ENCODE results near the gene MED27.

MED27 gene, protein sequence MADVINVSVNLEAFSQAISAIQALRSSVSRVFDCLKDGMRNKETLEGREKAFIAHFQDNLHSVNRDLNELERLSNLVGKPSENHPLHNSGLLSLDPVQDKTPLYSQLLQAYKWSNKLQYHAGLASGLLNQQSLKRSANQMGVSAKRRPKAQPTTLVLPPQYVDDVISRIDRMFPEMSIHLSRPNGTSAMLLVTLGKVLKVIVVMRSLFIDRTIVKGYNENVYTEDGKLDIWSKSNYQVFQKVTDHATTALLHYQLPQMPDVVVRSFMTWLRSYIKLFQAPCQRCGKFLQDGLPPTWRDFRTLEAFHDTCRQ

DNA sequence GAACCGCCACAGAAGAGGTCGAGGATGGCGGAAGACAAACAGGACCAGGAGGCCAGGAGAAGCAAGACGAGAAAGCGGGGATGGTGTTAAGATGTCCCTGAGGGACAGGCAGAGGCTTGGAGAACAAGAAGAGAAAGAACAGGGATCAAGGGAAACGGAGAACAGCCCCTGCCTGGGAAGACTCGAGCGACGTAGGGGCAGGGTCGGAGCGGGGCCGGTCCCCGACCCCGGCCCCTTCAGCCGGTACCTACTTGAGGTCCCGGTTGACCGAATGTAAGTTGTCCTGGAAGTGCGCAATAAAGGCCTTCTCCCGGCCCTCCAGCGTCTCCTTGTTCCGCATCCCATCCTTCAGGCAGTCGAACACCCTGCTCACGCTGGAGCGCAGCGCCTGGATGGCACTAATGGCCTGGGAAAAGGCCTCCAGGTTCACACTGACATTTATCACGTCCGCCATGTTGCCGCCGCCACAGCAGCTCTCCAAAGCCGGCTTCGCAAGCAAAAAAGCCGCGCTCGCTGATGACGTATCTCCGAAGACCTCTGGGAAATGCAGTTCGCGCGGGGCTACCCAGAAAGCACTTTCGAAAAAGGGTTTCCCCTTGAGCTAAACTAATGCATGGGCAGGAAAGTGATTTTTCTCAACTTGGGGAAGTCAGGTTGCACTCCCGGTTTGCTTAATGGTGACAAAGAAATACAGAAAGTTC is at the start of gene MED27:
TSS of gene MED27 (minus strand) at position 477 of the 701 bp plus-strand sequence. CDS start at position 454, 23 bp downstream.
- DNase-seq (ENCODE audit: low read depth in 2 of 2, low spot score in 1 of 2): peak; percentile 87 to 93

DNA sequence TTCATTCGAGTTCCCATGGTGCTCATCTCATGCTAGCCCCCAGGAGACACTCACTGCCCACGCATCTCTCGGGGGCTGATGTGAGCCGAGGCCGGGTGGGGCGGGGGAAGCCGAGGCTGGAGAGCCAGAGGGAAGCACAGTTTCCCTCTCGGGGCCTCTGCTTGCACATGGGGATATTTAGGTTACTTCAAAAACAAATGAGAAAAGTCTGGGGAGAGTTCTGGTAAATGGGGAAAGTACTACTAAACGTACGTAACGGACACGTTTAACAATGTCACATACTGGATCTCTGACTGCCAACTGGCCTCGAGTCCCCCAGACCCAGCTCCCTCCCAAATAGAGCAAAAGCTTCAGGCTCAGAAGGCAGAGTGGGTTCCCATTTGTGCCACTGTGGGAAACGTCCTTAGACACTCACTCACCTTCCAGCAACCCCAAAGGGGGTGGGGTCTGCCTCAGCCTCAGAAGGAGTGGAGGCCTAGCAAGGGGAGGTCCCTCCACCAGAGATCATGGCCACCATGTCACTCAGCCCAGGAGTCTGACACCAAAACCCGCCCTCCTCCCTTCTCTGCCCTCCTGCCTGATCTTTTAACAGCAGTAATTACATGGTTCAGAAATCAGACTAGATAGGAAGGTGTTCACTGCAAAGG is 48.3 kb upstream of the MED27 start:
- DNase-seq (ENCODE audit: low read depth in 2 of 2, low spot score in 1 of 2): no peak

DNA sequence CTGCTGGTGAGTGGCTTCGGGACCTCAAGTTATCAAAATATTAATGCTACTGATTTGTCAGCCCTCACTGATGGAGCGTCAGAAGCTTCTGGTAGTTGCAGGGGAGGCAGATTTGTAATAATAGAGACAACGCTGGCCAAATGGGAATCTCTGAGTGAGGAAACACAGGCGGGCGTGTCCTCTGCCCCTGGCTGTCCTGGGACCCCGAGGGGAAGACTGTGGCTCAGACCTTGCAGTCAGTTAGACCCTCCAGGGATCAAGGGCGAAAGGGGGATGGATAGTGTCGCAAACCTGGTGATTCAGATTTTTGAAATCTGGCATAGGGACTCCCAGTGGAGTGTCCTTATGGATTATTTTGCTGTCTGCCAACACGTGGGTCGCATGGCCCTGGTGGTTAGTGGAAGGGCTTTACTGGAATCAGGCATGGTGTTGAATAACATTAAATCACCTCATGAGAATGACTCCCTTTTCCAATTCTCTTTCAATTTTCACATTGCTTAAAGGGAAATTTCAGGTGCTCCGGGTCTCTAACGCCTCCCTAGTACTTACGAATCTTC is 47.1 kb upstream of the MED27 start:
- no peak for DNase-seq (ENCODE audit: low read depth in 2 of 2, low spot score in 1 of 2)

DNA sequence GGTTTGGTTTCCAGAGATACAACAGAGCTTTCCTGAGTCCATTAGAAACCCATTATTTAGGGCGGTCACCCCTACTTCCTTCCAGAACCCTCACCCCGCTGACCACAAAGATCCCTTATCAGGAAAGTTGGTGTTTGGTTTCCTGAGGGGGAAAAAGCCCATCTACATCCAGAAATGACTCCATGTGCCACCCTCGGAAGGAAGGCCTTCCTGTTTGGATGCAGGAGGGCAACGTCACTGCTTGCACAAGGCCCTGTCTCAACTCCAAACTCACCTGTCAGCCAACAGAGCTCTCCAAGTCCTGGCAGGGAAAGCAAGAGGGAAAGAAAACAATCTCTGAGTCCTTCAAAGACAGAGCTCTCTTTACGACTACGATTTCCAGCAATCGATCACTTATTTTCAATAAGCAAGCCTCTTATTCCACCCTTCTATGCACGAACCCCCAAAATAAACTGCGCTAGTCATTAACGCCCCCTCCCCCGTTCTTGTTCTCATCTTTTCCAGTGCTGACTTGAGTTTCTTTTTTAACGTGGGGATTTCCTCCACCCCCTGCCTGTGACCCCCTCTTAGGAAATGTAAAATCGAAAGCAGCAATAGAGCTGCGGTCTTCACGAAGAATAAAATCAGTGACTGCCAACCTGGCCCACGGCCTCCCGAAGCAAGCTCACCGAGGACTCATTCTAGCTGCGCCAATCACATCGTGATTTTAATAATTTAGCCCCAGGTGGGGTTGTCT is 46.4 kb upstream of the MED27 start:
- DNase-seq (ENCODE audit: low read depth in 2 of 2, low spot score in 1 of 2): no peak

DNA sequence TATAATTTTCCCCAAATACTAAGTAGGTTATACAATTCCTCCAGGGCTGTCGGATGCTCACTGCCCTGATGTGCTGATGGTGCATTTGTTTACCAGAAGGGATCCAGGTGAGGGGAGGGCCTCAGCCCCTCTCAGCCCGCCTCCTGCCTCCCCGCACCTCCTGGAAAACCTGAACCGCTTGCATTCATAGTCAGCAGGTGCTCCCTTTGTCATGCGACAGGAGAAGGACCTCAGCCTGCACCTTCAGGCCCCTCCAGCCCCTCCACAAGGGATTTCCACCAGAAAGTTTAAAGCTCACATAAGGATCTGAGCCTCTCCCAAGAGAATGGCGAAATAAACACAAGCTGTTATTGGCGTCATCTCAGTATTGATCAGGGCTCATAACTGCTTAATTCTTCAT is 45.7 kb upstream of the MED27 start:
- no peak for DNase-seq (ENCODE audit: low read depth in 2 of 2, low spot score in 1 of 2)

DNA sequence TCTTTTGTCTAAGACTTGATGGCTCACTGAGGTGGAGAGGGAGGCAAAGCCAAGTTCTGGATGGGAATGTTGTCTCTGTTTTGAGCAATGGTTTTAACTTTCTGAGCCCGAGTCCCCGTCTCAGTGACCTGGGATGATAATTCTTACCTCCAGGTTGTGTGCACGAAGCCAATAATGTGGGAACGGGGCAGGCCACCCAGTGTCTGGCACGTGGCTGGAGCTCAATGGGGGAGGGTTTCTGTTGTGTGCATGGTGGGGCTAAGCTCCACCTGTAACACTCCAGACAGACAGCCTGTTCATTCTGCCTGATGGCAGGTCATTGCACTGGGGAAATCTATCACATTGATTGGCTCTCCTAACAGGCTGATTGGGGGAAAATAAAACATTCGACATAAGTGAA is 45.1 kb upstream of the MED27 start:
- no peak for DNase-seq (ENCODE audit: low read depth in 2 of 2, low spot score in 1 of 2)

DNA sequence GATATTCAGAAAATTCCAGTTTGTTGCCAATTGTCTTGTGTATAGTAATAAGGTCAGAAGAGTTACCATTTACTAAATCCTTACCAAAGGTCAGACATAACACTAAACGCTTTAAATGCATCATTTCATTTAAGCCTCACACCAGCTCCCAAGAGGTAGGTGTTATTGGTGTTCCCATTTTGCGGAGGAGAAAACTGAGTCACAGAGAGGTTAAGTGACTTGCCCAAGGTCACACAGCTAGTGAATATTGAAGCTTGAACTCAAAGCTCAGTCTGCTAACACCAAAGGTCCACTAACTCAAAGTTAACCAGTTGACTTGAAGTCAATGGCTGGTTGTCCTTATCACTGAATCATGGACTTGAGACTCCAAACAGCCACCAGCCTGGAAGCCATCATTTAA is 41.4 kb upstream of the MED27 start:
- DNase-seq (ENCODE audit: low read depth in 2 of 2, low spot score in 1 of 2): no peak

DNA sequence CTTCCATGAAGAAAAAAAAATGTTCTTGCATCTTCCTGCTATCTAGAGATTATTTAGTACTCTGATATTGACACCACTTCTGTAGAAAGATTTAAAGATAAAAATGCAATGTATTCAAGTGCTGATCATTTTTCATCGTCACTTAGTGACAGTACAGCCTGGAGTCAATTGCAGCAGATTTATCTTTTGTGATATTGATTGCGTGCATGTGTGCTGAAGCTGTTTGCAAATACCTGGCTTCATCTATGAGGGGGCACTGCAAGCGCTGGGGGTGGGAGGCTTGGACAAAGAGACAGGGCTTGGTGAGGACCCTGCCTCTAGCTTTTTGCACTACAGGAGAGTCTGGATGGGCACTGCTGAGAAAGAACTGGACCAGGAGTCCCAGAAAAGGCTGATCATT is 38.0 kb upstream of the MED27 start:
- DNase-seq (ENCODE audit: low read depth in 2 of 2, low spot score in 1 of 2): no peak

DNA sequence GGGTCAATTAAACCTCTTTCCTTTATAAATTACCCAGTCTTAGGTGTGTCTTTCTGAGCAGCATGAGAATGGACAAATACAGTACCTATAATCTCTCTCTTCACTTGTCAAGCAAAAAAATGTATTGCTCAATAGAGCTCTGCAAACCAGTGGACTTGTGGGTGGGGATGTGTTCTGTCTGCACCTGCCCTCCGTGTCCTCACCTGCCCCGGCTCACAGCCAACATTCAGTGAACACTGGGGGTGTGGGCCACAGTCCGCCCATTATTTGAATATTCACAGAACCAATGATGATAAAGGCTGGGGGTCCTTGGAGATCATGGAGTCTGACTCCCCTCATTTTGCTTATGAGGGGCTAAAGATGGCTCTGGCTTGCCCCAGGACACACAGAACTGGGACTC is 36.9 kb upstream of the MED27 start:
- DNase-seq (ENCODE audit: low read depth in 2 of 2, low spot score in 1 of 2): no peak

DNA sequence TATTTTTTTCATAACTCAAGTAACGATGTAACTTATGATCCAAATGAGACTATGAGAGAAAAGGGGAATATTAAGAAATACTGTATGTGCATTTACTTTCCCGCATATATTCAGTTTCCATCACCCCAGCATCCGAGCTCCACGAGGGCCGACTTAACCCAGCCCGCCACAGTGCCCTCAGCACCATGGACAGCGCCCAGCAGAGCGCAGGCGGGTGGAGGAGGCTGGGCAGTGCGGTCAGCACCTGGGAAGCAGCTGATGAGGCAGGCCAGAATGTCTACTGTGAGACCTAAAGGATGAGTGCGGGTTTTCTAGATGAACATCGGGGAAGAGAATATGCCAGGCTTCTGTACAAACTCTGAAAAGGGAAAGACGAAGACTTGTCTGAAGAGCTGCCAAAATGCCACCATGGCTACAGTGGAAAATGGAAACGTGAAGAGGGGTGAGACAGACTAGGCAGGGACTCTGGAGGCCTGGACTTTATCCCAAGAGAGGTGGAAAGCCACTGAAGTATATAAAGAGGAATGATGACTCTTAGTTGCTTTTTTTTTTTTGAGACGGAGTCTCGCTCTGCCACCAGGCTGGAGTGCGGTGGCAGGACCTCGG is 34.5 kb upstream of the MED27 start:
- DNase-seq (ENCODE audit: low read depth in 2 of 2, low spot score in 1 of 2): peak in 1 of 2 donors; percentile 16

DNA sequence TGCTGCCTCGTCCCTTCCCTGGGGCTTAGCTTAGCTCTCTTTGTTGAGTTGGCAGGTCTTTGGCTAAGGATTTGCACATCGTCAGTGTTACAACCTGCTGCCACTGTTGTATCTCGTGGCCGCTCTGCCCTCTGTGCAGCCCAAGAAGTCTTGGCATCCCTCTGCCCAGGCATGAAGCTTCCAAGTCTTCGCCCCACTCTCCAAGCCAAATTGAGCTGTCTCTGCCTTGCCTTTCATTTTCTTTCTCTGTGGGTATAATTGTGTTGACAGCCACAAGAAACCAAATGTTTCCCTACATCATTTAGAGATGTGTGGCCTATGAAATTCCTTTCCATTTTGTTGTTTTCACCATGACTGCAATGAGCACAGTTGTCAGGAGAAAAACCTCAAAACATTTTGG is 29.6 kb upstream of the MED27 start:
- no peak for DNase-seq (ENCODE audit: low read depth in 2 of 2, low spot score in 1 of 2)

DNA sequence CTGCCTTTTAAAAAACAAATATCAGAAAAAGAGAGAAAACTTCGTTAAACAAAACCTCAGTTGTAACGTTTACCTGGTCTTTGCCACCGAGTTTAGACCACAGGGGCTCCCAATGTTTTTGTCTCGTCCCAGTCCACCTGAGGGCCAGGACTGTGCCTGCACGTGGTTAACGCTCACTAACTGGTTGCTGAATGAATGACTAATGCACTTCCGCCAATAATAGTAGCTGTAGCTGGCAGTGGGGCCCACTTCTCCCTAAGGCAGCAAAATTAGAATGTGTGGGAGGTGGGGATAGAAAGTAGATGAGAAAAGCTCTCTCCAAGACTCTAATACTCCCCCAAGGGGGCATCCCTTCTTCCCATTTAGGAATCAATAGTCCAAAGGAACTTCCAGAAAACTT is 29.1 kb upstream of the MED27 start:
- no peak for DNase-seq (ENCODE audit: low read depth in 2 of 2, low spot score in 1 of 2)

DNA sequence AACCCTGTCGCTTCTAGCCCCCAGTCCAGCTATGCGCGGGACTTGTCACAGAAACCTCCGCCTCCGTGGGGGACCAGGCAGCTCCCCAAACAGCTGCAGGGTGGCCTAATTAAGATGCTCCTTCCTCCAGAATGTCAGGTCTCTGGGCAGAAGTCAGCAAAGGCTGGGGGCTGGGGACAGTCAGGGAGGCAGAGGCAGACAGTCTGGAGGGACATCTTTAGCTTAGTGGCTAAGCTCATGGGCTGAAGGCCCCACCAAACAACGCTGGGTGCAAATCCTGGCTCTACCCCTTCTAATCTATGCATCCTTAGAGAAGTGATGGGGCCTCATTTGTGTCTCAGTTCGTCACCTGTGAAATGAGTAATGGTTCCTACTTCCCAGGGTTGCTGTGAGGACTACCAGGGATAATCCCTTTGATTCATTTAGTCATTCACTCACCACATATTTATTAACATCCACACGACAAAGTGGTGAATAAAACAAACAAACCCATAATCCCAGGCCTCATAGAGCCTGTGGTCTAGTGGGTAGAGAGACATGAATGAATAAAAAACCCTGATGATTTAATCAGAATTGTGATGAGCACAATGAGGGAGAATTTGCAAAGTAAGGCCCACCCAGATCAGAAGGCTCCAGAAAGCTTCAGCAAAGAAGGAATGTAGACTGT is 20.2 kb upstream of the MED27 start:
- no peak for DNase-seq (ENCODE audit: low read depth in 2 of 2, low spot score in 1 of 2)

DNA sequence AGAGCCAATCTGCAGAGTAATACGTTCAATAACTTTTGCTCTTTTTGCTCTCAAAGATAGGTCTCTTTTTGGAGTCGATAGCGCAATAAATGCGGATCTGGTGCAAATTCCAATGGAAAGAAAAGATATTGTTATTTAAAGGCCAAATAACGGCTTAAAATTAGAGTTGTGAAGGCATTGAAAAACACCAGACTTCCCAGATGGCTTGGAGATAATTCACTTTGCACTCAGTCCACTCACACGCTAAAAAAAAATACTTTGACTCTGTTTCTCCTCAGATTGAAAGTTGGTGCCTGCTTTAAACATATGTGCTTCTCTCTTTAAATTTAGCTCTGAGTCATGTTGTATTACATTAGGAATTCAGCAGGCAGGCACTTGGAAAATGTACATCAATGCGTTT is 19.5 kb upstream of the MED27 start:
- no peak for DNase-seq (ENCODE audit: low read depth in 2 of 2, low spot score in 1 of 2)

DNA sequence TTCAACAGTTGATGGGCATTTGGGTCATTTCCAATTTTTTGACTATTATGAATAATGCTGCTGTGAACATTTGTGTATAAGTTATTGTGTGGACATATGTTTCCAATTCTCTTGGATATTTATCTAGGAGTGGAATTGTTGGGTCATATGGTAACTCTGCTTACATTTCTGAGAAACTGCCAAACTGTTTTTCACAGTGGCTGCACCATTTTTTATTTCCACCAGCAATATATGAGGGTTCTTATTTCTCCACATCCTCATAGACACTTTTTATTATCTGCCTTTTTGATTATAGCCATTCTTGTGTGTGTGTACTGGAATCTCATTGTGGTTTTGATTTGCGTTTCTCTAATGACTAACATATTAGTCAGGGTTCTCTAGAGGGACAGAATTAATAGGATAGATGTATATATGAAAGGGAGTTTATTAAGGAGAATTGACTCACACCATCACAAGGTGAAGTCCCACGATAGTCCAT is 14.7 kb upstream of the MED27 start:
- DNase-seq (ENCODE audit: low read depth in 2 of 2, low spot score in 1 of 2): no peak

DNA sequence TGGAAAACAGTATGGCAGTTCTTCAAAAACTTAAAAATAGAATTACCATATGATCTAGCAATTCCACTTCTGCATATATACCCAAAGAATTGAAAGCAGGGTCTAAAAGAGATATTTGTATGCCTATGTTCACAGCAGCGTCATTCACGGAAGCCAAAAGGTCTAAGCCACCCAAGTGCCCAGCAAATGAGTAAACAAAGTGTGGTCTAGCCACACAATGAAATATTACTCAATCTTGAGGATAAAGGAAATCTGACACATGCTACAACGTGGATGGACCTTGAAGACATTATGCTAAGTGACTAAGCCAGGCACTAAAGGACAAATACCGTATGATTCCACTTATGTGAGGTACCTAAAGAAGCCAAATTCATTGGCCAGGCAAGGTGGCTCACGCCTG is 11.1 kb upstream of the MED27 start:
- DNase-seq (ENCODE audit: low read depth in 2 of 2, low spot score in 1 of 2): no peak

DNA sequence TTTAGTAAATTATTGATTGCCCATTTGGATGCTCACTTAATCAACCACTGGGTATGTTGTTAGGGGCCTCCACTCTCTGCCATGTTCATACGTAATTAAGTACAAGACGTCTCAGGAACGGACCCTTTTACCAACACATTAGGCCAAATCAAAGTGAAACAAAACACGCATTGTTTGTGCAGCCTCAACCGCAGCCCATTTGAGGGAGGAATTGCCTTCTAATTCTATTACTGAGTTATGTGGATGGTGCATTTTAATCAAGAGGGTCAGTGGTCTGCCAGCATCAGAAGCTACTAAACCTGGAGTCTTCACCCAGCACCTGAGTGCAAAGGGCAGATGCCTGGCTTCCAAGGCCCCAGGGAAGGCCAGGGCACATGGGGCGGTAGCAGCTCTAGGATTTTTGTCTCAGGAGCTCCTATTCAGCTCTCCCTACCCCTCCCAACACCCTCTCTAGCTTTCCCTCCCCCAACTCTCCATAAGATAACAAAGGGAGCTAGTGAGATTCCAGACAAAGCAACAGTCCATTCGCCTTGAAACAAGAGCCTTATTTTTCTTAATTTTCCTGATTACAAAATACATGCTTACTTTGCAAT is 7.9 kb upstream of the MED27 start:
- no peak for DNase-seq (ENCODE audit: low read depth in 2 of 2, low spot score in 1 of 2)

DNA sequence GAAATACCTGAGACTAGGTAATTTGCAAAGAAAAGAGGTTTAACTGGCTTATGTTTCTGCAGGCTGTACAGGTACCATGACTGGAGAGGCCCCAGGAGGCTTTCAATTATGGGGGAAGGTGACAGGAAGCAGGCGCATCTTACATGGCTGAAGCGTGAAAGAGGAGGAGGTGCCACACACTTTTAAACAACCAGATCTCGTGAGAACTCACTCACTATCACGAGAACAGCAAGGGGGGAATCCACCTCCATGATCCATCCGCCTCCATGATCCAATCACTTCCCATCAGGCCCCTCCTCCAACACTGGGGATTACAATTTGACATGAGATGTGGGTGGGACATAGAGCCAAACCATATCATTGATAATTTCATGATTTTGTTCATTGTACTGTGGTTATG is 2.5 kb upstream of the MED27 start:
- DNase-seq (ENCODE audit: low read depth in 2 of 2, low spot score in 1 of 2): no peak

DNA sequence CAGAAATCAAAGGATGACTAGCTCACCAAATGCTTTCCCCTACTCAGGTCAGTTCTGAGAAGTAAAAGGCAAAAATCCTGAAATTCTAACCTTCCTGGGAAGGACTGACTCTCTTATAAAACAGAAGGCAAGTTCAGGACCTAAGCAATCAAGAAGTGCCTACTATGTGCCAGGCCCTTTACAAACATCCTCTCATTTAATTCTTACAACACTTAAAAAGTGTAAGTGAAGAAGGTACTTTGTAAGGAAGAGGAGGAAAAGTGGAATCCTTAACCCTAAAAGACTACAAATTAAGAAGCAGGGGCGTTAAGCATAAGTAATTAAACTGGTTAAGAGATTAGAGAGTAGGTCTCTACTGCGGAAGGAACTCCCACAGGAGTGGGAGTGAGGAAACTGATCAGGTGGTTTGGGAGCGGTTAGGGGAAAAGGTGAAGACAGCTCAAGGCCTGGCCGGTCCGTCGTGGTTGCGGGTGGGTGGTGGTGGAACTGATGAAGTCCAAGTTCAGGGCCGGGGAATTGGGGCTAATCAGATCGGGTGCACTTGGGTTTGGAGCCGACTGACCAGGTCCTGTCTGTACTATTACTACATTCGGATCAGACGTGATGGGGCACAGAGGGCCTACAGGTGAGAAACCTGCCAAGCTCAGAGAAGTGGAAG is 839 bp downstream of the MED27 start:
- DNase-seq (ENCODE audit: low read depth in 2 of 2, low spot score in 1 of 2): no peak
